ENCODE data around the gene RBM44.
"Not testable (repeated sequence)": the region's sequence is repeated elsewhere in the genome, so short reads cannot be mapped to it uniquely, and the experiment has no call there.

The RBM44 gene

DNA sequence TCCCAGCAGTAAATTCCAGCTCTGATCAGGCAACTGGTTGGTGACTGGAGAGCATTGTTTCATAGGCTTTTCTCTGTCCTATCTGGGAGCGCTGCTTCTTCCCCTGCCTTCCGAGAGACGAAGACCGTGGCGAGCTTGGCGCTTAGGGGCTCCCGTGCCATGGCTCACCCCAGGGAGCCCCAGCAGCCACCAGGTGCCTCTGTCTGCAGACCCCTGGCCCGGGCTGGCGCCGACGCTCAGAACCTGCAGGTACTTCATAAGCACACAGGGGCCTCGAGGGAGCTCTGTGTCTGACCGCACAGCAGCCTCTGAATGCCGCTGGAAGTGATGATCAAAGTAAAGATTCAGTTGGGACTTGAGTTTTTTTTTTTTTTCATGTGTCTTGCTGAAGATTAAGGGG lies 19.1 kb upstream of the RBM44 start:
- peaks cover 7 to 70% (median 53%) of the 10 kb centered on the region in 5 donors for H3K36me3 ChIP-seq (ENCODE audit: control insufficient read depth in 5 of 5, insufficient read depth in 5 of 5, low read length in 5 of 5)
- H3K4me3 ChIP-seq (ENCODE audit: low read depth in 1 of 5, low read length in 5 of 5) = no peak overlapping the region
- no peak overlapping the region for H3K9ac ChIP-seq (ENCODE audit: low read length in 5 of 5)
- no peaks in the 10 kb centered on the region for H3K9me3 ChIP-seq (ENCODE audit: control insufficient read depth in 5 of 5, low read length in 5 of 5)
- no peaks in the 10 kb centered on the region for H3K4me1 ChIP-seq (ENCODE audit: control insufficient read depth in 5 of 5, insufficient read depth in 5 of 5, low read length in 5 of 5)
- no peak overlapping the region for H3K27ac ChIP-seq (ENCODE audit: low read depth, low read length)
- no peaks in the 10 kb centered on the region for H3K27me3 ChIP-seq (ENCODE audit: control insufficient read depth in 5 of 5, insufficient read depth in 4 of 5, low read length in 5 of 5)

DNA sequence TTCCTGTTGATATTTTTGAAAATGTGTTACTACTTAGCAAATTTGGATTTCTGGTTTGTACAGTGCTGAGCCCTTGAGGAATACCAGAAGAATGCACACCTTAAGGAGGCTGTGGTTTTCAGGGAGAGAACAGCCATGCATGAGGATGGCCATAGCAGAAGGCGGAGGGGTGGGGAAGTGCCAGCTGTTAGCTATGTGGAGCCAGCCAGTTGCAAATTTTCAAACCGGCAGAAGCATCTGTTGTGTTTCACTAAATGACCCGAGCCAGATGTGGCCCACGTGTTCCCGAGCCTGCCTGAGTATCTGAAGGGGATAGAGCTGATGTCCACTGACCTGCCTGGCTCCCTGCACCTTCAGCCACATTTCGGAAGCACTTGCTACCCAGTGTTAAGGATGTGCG lies 16.4 kb upstream of the RBM44 start:
- no peak overlapping the region for H3K9ac ChIP-seq (ENCODE audit: low read length in 5 of 5)
- peaks cover 4 to 12% (median 7%) of the 10 kb centered on the region in 5 donors for H3K9me3 ChIP-seq (ENCODE audit: control insufficient read depth in 5 of 5, low read length in 5 of 5)
- H3K27me3 ChIP-seq (ENCODE audit: control insufficient read depth in 5 of 5, insufficient read depth in 4 of 5, low read length in 5 of 5) = no peaks in the 10 kb centered on the region
- no peak overlapping the region for H3K4me3 ChIP-seq (ENCODE audit: low read depth in 1 of 5, low read length in 5 of 5)
- H3K27ac ChIP-seq (ENCODE audit: low read depth, low read length) = no peak overlapping the region
- peaks cover 7 to 48% (median 36%) of the 10 kb centered on the region in 5 donors for H3K36me3 ChIP-seq (ENCODE audit: control insufficient read depth in 5 of 5, insufficient read depth in 5 of 5, low read length in 5 of 5)
- no peaks in the 10 kb centered on the region for H3K4me1 ChIP-seq (ENCODE audit: control insufficient read depth in 5 of 5, insufficient read depth in 5 of 5, low read length in 5 of 5)

DNA sequence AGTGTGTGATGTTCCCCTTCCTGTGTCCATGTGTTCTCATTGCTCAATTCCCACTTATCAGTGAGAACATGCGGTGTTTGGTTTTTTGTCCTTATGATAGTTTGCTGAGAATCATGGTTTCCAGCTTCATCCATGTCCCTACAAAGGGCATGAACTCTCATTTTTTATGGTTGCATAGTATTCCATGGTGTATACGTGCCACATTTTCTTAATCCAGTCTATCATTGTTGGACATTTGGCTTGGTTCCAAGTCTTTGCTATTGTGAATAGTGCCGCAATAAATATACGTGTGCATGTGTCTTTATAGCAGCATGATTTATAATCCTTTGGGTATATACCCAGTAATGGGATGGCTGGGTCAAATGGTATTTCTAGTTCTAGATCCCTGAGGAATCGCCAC lies 14.9 kb upstream of the RBM44 start:
- peaks cover 5 to 37% (median 29%) of the 10 kb centered on the region in 5 donors for H3K36me3 ChIP-seq (ENCODE audit: control insufficient read depth in 5 of 5, insufficient read depth in 5 of 5, low read length in 5 of 5)
- not testable (repeated sequence) for H3K27me3 ChIP-seq (ENCODE audit: control insufficient read depth in 5 of 5, insufficient read depth in 4 of 5, low read length in 5 of 5)

DNA sequence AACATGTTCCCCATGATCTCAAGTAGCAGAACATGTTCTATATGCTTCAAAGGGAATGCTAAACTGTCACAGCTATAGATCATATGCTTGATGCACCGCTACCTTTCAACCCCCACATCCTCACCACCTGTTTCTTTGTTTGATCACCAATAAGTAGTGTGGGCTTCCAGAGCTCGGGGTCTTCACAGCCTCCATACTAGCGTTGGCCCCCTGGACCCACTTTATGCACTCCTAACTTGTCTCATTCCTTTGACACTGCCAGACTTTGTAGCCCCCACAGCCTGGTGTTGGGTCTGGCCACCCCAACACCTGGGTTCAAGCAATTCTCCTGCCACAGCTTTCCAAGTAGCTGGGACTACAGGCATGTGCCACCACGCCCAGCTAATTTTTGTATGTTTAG lies 11.6 kb upstream of the RBM44 start:
- H3K27me3 ChIP-seq (ENCODE audit: control insufficient read depth in 5 of 5, insufficient read depth in 4 of 5, low read length in 5 of 5) = no peaks in the 10 kb centered on the region
- H3K27ac ChIP-seq (ENCODE audit: low read depth, low read length) = no peak overlapping the region
- peaks cover 4 to 14% (median 7%) of the 10 kb centered on the region in 5 donors for H3K9me3 ChIP-seq (ENCODE audit: control insufficient read depth in 5 of 5, low read length in 5 of 5)
- peaks cover 0 to 9% (median 5%) of the 10 kb centered on the region in 5 donors for H3K36me3 ChIP-seq (ENCODE audit: control insufficient read depth in 5 of 5, insufficient read depth in 5 of 5, low read length in 5 of 5)
- H3K9ac ChIP-seq (ENCODE audit: low read length in 5 of 5) = no peak overlapping the region
- no peaks in the 10 kb centered on the region for H3K4me1 ChIP-seq (ENCODE audit: control insufficient read depth in 5 of 5, insufficient read depth in 5 of 5, low read length in 5 of 5)
- no peak overlapping the region for H3K4me3 ChIP-seq (ENCODE audit: low read depth in 1 of 5, low read length in 5 of 5)

More for the DNA sequence above, 14.9 kb upstream of the RBM44 start:
- H3K27ac ChIP-seq (ENCODE audit: low read depth, low read length); H3K9ac ChIP-seq (ENCODE audit: low read length in 5 of 5); H3K4me3 ChIP-seq (ENCODE audit: low read depth in 1 of 5, low read length in 5 of 5); H3K4me1 ChIP-seq (ENCODE audit: control insufficient read depth in 5 of 5, insufficient read depth in 5 of 5, low read length in 5 of 5): not testable (repeated sequence)
- peaks cover 4 to 14% (median 7%) of the 10 kb centered on the region in 5 donors for H3K9me3 ChIP-seq (ENCODE audit: control insufficient read depth in 5 of 5, low read length in 5 of 5)

DNA sequence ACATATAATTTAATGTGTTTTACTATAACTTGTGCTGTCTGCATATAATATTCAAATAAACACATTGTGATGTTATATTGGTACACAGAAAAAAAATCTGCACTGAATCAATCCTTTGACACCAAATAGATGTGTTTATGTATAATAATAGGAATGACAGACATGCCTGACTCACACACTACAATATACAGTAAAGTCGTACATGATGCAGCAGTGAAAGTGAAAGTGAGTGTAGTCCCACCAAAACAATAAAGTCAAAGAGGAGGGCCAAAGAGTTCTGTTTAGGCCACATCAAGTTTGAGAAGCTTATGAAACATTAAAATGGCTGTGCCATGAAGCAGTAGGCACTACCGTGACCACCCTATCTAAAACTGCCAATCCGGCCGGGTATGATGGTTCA lies 8.2 kb upstream of the RBM44 start:
- Histone ChIP-seq H3K4me1 (ENCODE audit: control insufficient read depth in 5 of 5, insufficient read depth in 5 of 5, low read length in 5 of 5) (no peaks in the 10 kb centered on the region), H3K4me3 (ENCODE audit: low read depth in 1 of 5, low read length in 5 of 5) (no peak overlapping the region), H3K9me3 (ENCODE audit: control insufficient read depth in 5 of 5, low read length in 5 of 5) (peaks cover 4 to 14% (median 7%) of the 10 kb centered on the region in 5 donors), H3K27me3 (ENCODE audit: control insufficient read depth in 5 of 5, insufficient read depth in 4 of 5, low read length in 5 of 5) (no peaks in the 10 kb centered on the region), H3K9ac (ENCODE audit: low read length in 5 of 5) (no peak overlapping the region), H3K36me3 (ENCODE audit: control insufficient read depth in 5 of 5, insufficient read depth in 5 of 5, low read length in 5 of 5) (no peaks in the 10 kb centered on the region), H3K27ac (ENCODE audit: low read depth, low read length) (no peak overlapping the region)

DNA sequence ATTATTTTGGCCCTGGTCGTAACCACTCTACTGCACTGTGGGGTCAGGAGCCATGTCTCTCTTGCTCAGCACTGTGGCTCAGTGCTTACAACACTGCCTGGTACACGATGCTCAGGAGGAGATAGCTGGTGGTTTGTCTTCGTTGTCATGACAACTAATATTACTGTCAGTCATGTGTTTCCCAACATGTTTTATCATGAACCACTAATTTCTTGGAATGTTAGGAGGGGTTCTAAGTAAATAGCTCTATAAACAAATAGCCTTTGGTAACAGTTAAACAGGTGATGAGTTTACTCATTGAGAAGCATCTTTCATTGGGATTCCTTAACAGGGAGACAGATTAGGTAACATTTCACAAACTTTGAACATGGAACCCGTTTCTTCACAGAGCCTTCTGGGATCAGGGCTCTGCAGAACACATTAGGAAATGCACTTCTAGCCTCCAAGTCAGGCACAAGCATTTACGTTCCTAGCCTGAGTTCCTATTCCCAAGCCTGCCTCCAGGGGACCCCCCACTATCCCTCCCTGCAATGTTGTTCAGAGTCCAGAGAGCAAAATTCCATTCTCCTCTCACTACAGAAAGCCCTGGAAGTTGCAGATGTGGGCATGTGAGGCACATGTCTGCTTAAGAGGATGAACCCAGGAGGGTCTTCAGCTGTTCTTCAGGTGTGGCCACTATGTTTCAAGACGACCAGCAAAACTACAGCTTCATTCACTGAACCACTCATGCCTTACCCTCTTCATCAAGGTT lies 6.4 kb upstream of the RBM44 start:
- Histone ChIP-seq H3K4me1 (ENCODE audit: control insufficient read depth in 5 of 5, insufficient read depth in 5 of 5, low read length in 5 of 5) (no peaks in the 10 kb centered on the region), H3K4me3 (ENCODE audit: low read depth in 1 of 5, low read length in 5 of 5) (no peak overlapping the region), H3K9me3 (ENCODE audit: control insufficient read depth in 5 of 5, low read length in 5 of 5) (peaks cover 0 to 3% (median 0%) of the 10 kb centered on the region in 5 donors), H3K9ac (ENCODE audit: low read length in 5 of 5) (no peak overlapping the region), H3K36me3 (ENCODE audit: control insufficient read depth in 5 of 5, insufficient read depth in 5 of 5, low read length in 5 of 5) (no peaks in the 10 kb centered on the region), H3K27me3 (ENCODE audit: control insufficient read depth in 5 of 5, insufficient read depth in 4 of 5, low read length in 5 of 5) (no peaks in the 10 kb centered on the region), H3K27ac (ENCODE audit: low read depth, low read length) (no peak overlapping the region)

DNA sequence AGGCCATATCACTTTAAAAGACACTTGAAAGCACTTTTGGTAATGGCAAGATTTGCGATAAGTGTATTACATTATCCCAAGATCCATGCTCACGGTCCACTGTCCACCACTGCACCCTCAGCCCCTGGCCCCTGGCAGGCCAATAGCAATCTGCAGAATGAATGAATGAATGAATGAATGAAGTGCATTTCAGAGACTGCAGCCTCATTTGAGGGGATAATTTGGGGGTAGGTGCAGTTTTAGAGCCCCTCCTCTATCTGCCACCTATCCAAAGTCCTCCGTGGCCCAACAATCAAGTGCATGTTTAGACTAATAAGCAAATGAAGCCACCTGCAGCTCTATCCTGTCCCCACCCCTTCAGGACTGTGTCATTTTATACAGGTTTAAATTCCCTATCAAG lies 1.3 kb upstream of the RBM44 start:
- H3K27me3 ChIP-seq (ENCODE audit: control insufficient read depth in 5 of 5, insufficient read depth in 4 of 5, low read length in 5 of 5) = no peaks in the 10 kb centered on the region
- no peak overlapping the region for H3K9ac ChIP-seq (ENCODE audit: low read length in 5 of 5)
- no peak overlapping the region for H3K27ac ChIP-seq (ENCODE audit: low read depth, low read length)
- peaks cover 0 to 10% (median 6%) of the 10 kb centered on the region in 5 donors for H3K9me3 ChIP-seq (ENCODE audit: control insufficient read depth in 5 of 5, low read length in 5 of 5)
- H3K4me1 ChIP-seq (ENCODE audit: control insufficient read depth in 5 of 5, insufficient read depth in 5 of 5, low read length in 5 of 5) = no peaks in the 10 kb centered on the region
- H3K4me3 ChIP-seq (ENCODE audit: low read depth in 1 of 5, low read length in 5 of 5) = no peak overlapping the region
- no peaks in the 10 kb centered on the region for H3K36me3 ChIP-seq (ENCODE audit: control insufficient read depth in 5 of 5, insufficient read depth in 5 of 5, low read length in 5 of 5)

DNA sequence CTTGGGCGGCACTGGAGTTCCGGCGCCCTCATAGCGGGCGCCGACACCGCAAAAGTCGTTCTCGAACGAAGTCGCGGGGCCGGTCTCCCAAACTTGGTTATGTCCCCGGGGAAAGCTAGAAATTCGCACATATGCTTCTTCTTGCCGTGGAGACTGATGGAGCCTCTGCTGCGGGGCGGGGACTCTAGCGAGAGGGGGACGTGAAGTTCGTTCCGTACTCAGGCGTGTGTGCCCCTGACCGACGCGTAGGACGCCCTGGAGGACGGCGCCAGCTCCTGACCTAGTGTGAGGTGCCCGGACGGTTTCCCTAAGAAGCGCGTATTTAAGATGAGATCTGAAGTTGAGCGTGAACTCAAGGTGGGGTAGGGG lies 465 bp downstream of the RBM44 start:
- H3K27ac ChIP-seq (ENCODE audit: low read depth, low read length) = no peak overlapping the region
- H3K36me3 ChIP-seq (ENCODE audit: control insufficient read depth in 5 of 5, insufficient read depth in 5 of 5, low read length in 5 of 5) = no peaks in the 10 kb centered on the region
- H3K9ac ChIP-seq (ENCODE audit: low read length in 5 of 5) = no peak overlapping the region
- no peaks in the 10 kb centered on the region for H3K4me1 ChIP-seq (ENCODE audit: control insufficient read depth in 5 of 5, insufficient read depth in 5 of 5, low read length in 5 of 5)
- H3K27me3 ChIP-seq (ENCODE audit: control insufficient read depth in 5 of 5, insufficient read depth in 4 of 5, low read length in 5 of 5) = no peaks in the 10 kb centered on the region
- H3K9me3 ChIP-seq (ENCODE audit: control insufficient read depth in 5 of 5, low read length in 5 of 5) = peaks cover 0 to 10% (median 6%) of the 10 kb centered on the region in 5 donors
- no peak overlapping the region for H3K4me3 ChIP-seq (ENCODE audit: low read depth in 1 of 5, low read length in 5 of 5)

DNA sequence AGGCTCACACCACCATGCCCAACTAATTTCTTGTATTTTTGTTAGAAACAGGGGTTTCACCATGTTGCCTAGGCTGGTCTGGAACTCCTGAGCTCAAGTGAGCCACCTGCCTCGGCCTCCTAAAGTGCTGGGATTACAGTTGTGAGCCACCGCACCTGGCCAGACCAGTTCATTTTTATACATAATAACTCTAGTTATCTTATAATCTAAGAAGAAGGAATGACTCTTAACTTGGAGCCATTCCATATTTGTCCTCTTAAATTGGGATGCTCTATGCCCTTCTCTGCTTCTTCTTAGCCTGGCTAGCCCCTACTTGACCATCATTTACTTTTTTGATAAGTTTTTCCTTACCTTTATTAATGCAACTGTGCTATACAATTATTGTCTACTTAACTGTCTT lies 2.9 kb downstream of the RBM44 start:
- H3K4me1 ChIP-seq (ENCODE audit: control insufficient read depth in 5 of 5, insufficient read depth in 5 of 5, low read length in 5 of 5) = no peaks in the 10 kb centered on the region
- no peak overlapping the region for H3K4me3 ChIP-seq (ENCODE audit: low read depth in 1 of 5, low read length in 5 of 5)
- H3K36me3 ChIP-seq (ENCODE audit: control insufficient read depth in 5 of 5, insufficient read depth in 5 of 5, low read length in 5 of 5) = no peaks in the 10 kb centered on the region
- H3K27ac ChIP-seq (ENCODE audit: low read depth, low read length) = no peak overlapping the region
- no peak overlapping the region for H3K9ac ChIP-seq (ENCODE audit: low read length in 5 of 5)
- no peaks in the 10 kb centered on the region for H3K27me3 ChIP-seq (ENCODE audit: control insufficient read depth in 5 of 5, insufficient read depth in 4 of 5, low read length in 5 of 5)
- peaks cover 0 to 10% (median 6%) of the 10 kb centered on the region in 5 donors for H3K9me3 ChIP-seq (ENCODE audit: control insufficient read depth in 5 of 5, low read length in 5 of 5)

DNA sequence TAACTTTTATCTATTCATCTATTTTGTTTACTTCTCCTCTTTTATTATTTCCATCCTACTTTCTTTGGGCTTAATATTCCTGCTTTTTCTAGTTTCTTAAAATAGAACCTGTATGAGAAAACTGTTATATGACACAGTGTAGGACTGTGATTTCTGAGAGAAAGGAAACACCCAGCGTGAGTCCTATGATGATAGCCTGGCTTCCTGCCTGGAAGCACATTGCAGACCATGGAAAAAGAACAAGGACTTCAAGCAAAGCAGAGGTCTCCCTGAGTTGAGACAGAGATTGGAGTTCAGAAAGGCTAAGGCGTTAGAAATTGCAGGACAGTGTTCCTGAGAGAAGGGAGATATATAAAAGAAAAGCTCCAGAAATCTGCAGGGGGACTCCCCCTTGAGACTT lies 7.8 kb downstream of the RBM44 start:
- Histone ChIP-seq H3K36me3 (ENCODE audit: control insufficient read depth in 5 of 5, insufficient read depth in 5 of 5, low read length in 5 of 5) (no peaks in the 10 kb centered on the region), H3K27me3 (ENCODE audit: control insufficient read depth in 5 of 5, insufficient read depth in 4 of 5, low read length in 5 of 5) (no peaks in the 10 kb centered on the region), H3K27ac (ENCODE audit: low read depth, low read length) (no peak overlapping the region), H3K4me3 (ENCODE audit: low read depth in 1 of 5, low read length in 5 of 5) (no peak overlapping the region), H3K4me1 (ENCODE audit: control insufficient read depth in 5 of 5, insufficient read depth in 5 of 5, low read length in 5 of 5) (no peaks in the 10 kb centered on the region), H3K9me3 (ENCODE audit: control insufficient read depth in 5 of 5, low read length in 5 of 5) (peaks cover 0 to 3% (median 0%) of the 10 kb centered on the region in 5 donors), H3K9ac (ENCODE audit: low read length in 5 of 5) (no peak overlapping the region)
